Amygdala (tissue), 56 donors: ENCODE measurements around the gene C6orf141.

Source experiments
- DNase-seq, 56 donors: peaks; one replicate each; lab custom pipeline; 2025; lab: John Stamatoyannopoulos, UW

The C6orf141 gene

DNA sequence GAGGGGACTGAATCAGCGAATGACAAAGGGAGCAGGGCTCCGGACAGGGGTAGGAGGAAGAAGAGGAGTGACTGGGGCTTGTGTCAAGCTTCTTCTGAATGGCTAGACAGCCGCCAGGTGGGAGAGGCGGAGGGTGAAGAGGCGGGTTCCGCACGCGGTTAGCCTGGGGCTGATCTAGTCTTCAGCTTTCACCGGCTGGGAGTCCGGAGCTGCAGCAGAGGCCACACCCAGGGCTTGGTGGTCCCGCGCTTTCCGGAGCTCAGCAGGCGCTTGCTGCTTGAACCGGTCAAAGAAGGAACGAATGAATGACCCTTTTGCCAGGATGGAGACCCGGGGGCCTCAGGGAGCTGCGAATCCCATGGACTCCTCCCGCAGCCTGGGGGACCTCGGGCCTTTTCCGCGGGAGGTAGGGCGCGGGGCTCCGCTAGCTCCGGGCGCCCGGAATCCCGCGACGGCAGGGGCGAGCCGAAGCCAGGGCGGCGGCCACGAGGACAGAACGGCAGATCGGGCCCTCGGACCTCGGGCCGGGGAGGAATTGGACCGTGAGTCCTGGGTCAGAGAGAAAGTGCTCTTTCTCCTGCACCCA is at the start of gene C6orf141:
TSS of gene C6orf141 (plus strand) at position 177 of the 586 bp plus-strand sequence. CDS start at position 302, 125 bp downstream.
- no peak for DNase-seq

DNA sequence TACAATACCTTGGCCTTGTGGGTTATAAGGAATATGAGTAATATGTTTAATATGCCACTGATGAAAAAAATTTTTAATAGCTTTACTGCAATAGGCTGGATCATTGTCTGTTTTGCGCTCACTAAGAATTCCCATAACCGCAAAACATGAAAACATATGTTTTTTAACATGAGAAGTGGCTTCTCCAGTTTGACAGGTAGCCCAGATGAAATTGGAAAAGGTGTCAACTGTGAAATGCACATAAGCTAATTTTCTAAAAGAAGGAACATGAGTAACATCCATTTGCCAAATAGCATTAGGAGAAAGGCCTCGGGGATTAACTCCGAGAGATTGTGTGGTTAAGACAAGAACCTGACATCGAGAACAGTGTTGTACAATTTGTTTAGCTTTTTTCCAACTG is 45.8 kb upstream of the C6orf141 start:
- no peak for DNase-seq

DNA sequence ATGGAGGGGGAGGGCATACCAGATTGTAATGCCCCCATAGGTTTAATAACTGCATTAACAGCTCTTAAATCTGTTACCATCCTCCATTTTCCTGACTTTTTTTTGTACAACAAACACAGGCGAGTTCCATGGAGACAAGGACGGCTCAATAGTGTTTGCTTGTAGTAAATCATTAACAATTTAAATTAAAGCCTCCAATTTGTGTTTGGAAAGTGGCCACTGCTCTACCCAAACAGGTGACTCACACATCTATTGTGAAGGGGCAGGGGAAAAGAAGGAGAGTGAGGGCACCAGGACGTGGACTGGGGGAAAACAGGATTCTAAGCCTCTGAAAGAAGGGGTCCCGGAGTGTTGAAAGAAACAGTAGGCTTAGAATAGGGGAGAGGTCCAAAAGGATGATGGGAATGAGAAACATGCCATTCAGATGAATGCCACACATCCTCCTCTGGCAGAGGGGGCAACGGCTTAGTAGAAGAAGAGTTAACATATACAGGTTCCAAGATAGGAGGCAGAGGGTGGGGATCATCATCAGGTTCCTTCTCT is 43.8 kb upstream of the C6orf141 start:
- no peak for DNase-seq

GRCh38 chr6:49509342-49509741 is 41.1 kb upstream of the C6orf141 start:
- no peak for DNase-seq

DNA sequence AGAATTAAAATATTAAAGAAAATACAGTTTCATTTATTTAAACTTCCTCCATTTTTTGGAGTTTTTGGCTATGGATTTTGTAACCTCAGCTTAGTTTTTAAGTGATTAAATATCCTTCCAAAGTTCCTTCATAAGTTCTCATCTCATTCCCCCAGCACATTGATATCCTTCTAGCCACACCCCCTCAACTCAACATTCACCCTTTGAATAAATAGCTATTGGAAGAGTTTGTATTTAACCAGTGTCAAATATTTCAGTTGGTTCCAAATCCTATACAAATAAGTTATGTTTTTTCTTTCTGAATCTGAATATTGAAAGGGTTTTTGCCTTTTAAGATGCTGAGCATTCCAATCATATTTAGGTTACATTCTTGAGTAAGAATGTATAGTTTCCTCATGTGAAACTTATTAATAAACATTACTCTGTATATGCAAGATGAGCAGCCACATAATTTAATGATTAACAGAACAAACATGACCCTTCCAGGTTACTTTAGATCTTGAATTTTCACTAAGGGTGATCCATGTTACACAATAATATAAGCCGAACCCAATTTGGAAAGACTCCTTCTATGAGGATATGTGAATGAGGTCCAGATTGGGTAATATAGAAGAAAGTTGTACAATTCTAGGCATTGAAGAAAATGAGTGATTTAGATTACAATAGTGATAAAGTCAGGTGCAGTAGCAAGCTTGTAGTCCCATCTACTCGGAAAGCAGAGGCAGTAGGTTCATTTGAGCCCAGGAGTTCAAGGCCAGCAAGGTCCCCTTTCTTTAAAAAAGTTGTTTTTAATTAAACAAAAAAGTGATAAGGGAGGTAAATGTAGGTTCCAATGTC is 37.1 kb upstream of the C6orf141 start:
- no peak for DNase-seq

DNA sequence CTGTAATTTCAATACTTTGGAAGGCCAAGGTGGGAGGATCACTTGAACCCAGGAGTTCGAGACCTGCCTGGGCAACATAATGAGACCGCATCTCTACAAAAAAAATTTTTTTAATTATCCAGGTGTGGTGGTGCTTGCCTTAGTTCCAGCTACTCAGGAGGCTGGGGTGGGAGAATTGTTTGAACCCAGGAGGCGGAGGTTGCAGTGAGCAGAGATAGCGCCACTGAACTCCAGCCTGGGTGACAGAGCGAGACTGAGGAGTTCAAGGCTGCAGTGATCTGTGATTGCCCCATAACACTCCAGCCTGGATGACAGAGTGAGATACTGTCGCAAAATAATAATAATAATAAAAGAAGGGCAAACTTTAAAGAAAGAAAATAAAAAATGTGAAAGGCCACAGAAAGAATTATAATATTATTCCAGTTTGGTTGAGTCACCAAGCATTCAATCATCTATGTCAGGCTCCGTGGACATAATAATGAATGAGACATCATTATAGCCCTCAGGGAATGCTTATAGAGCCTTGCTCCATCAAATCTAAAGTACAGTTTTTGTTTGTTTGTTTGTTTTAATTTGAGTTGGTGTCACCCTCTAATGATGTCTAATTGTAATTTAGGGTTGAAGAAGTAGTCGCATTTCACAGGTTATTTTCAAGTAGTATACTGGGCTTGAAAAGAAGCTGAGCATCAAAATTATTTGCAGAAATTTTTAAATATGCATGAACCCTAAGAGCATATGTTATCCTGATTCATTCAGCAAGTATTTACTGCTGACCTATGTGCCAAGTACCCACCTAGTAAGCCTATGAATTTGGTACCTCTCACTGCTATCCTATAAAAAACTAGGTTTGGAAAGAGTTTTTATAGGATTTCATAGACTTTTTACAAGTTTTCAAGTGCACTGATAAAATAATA is 35.6 kb upstream of the C6orf141 start:
- no peak for DNase-seq

- DNase-seq = no peak
These were observed 34.9 kb upstream of the C6orf141 start for GRCh38 chr6:49515485-49516146.

DNA sequence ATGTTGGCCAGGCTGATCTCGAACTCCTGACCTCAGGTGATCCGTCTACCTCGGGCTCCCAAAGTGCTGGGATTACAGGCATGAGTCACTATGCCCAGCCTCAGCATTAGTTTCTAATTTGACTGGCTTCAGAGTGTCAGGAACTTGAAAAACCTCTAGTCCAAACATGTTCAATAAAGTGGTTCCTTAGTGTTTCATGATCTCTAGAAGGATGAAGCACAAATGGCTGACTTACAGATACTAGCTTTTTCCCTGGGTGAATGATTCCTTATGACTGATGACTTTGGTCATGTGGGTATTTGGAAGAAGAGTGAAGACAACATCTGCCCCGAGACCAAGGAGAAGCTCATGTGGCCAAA is 34.3 kb upstream of the C6orf141 start:
- no peak for DNase-seq

- no peak for DNase-seq
These were observed 32.5 kb upstream of the C6orf141 start for GRCh38 chr6:49517919-49518318.

DNA sequence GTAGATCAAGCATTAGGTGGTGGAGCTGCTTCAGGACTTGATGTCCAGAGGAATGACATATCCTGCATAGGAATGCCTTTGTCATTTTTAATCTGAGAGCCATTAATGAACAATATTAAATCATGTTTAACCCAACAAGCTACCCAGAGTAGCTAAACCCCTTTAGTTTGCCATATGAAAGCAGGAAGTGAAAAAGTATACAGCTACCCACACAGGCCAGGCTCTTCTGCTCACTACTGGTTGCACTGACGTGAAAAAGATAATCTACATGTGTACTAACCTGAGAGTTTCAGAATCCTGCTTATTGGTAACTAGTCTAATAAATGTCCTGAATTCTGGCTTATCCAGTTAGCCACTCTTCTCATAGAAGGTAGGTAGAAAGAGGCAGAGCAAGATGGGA is 30.8 kb upstream of the C6orf141 start:
- no peak for DNase-seq

GRCh38 chr6:49522710-49523593 is 27.5 kb upstream of the C6orf141 start:
- no peak for DNase-seq

DNA sequence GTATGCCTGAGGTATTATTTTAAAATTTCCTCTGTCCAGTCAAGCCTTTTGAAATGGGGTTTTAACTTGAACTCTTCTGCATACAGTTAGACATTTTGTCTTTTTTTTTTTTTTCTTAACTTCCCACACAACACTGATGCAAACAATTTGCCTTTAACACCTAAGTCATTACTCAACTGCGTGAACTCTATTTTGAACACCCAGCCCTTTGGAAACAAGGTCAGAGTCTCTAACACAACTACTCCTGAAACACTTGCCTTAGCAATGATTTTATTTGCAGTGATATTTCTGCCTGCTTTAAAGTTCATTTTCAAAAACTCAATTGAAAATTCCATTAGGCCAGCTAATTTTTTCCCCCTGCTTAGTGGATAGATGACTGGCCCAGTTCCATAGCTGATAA is 26.6 kb upstream of the C6orf141 start:
- DNase-seq = no peak

GRCh38 chr6:49524541-49524940 is 25.9 kb upstream of the C6orf141 start:
- DNase-seq = no peak

GRCh38 chr6:49526598-49526997 is 23.9 kb upstream of the C6orf141 start:
- no peak for DNase-seq

GRCh38 chr6:49527320-49527719 is 23.1 kb upstream of the C6orf141 start:
- DNase-seq = no peak

DNA sequence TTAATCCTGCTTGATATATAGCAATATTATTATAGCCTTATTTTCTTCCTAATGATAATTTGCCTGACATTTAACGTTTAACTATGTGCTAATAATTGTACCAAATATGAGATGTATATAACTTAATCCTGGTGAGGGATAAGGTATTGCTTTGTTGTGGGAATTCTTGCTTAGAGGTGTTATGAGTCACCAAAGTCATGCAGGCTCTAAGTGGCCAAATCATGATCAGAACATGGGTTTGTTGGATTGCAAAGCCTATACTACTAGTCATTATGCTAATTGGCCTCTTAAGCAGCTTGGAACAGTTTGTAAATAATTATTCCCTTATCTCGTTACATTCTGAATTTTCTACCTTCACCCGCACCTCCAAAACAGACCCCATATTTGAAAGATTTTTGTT is 21.9 kb upstream of the C6orf141 start:
- no peak for DNase-seq

DNA sequence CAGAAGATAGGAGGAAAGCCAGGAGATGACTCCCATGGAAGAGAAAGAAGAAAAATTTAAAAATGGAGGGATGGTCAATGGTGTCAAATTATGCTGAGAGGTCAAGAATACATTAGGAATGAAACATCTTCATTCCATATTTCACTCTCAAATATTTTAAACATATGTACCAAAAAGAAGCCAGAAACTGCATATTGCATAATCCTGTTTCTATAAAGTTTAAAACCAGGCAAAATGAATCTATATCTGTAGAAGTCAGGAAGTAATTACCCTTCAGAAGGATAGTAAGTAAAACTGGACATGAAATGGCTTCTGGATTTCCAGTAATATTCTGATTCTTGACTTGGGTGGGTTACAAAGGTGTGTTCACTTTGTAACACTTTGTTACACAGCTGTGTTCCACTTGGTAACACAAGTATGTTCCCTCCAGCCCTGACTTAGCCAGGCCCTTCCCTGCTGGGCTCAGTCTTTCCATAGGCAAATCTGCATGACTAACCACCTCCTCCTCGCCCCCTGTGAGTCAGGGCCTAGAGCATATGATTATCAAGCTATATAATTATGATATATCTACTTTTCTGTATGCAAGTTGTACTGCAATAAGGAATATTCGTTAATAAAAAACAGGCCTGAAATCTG is 20.2 kb upstream of the C6orf141 start:
- no peak for DNase-seq

- DNase-seq = peak in 1 of 56 donors; percentile 55
These were observed 18.5 kb upstream of the C6orf141 start for GRCh38 chr6:49531774-49532569.
